ENCODE results near the gene PEX26. TPM values are rescaled to one million over a fixed set of nuclear protein-coding genes. Genes with fewer than 3 reads are reported as not detected.
"Not testable (repeated sequence)": the region's sequence is repeated elsewhere in the genome, so short reads cannot be mapped to it uniquely, and the experiment has no call there.

Gene PEX26
- total RNA-seq, 1 experiment from 2014 or later = 47.1 TPM

DNA sequence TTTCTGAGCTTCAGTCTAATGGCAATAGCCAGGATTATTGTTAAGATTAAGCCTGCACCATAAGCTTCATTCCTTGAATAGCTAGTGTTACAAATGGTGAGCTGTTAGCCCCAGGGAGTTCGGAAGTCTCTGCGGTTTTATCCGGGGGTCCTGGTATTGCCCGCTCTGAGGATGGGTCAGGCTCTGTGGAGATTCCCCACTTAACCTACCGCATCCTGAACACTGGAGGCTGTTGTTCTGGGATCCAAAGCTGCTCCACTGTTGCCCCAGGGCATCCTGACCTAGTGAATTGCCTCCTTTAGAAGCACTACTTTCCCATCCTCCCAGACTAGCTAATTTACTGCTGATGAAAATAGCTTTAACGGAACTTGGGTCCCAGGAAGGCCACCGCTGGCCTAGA, 14.5 kb upstream of the PEX26 start:
- DNase-seq (ENCODE audit: unreplicated experiment) = no peak

DNA sequence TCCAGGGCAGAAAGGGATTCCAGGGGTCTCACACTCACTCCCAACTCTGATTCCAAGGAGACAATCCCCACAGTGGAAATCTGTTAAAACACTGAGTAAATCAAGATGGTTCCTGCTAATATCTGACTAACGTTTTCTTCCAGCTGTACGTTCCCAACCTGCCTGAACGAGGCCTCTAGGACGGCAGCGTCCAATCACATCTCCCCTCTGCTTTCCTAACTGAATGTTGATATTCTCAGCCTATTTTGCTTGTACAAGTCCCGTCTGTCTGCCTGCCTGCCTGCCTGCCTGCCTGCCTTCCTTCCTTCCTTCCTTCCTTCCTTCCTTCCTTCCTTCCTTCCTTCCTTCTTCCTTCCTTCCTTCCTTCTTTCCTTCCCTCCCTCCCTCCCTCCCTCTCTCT, 14.1 kb upstream of the PEX26 start:
- H3K4me3 Mint-ChIP-seq (ENCODE audit: unreplicated experiment); DNase-seq (ENCODE audit: unreplicated experiment); H3K9me3 Mint-ChIP-seq (ENCODE audit: unreplicated experiment); BruUV-seq (replicated peaks); H3K36me3 Mint-ChIP-seq (ENCODE audit: insufficient read depth, unreplicated experiment); H3K27ac Mint-ChIP-seq (ENCODE audit: low read depth, unreplicated experiment); H3K27me3 Mint-ChIP-seq (ENCODE audit: insufficient read depth, unreplicated experiment); intact Hi-C loops (cut with micrococcal nuclease): not testable (repeated sequence)
- H3K4me1 Mint-ChIP-seq (ENCODE audit: insufficient read depth, unreplicated experiment) = peaks cover 27% of the 10 kb centered on the region
- ChIA-PET CTCF (interaction anchor here (0.6 to 6.4 kb wide), 7 partner anchors 9 to 312 kb away, joined by 3 to 67 read pairs (median 4); partner anchors contain the start of gene PEX26), POLR2A (interaction anchor here (0.6 to 1.5 kb wide), 4 partner anchors 12 to 219 kb away, joined by 3 to 6 read pairs (median 4); partner anchors contain the start of gene PEX26)

More for the DNA sequence above, 14.5 kb upstream of the PEX26 start:
- POLR2A ChIA-PET = interaction anchor here (0.6 to 1.5 kb wide), 3 partner anchors 13 to 219 kb away, joined by 3 to 6 read pairs (median 4); partner anchors contain the start of gene PEX26
- Mint-ChIP-seq H3K27me3 (ENCODE audit: insufficient read depth, unreplicated experiment) (no peaks in the 10 kb centered on the region), H3K4me3 (ENCODE audit: unreplicated experiment) (no peak overlapping the region), H3K27ac (ENCODE audit: low read depth, unreplicated experiment) (no peak overlapping the region), H3K9me3 (ENCODE audit: unreplicated experiment) (no peaks in the 10 kb centered on the region), H3K4me1 (ENCODE audit: insufficient read depth, unreplicated experiment) (peaks cover 27% of the 10 kb centered on the region), H3K36me3 (ENCODE audit: insufficient read depth, unreplicated experiment) (no peaks in the 10 kb centered on the region)
- CTCF ChIA-PET = interaction anchor here (0.6 to 6.4 kb wide), 8 partner anchors 10 to 312 kb away, joined by 3 to 67 read pairs (median 4); partner anchors contain the start of genes MICAL3 and PEX26
- intact Hi-C loops (cut with micrococcal nuclease) = no loop called here
- TF ChIP-seq, protein P1, sequence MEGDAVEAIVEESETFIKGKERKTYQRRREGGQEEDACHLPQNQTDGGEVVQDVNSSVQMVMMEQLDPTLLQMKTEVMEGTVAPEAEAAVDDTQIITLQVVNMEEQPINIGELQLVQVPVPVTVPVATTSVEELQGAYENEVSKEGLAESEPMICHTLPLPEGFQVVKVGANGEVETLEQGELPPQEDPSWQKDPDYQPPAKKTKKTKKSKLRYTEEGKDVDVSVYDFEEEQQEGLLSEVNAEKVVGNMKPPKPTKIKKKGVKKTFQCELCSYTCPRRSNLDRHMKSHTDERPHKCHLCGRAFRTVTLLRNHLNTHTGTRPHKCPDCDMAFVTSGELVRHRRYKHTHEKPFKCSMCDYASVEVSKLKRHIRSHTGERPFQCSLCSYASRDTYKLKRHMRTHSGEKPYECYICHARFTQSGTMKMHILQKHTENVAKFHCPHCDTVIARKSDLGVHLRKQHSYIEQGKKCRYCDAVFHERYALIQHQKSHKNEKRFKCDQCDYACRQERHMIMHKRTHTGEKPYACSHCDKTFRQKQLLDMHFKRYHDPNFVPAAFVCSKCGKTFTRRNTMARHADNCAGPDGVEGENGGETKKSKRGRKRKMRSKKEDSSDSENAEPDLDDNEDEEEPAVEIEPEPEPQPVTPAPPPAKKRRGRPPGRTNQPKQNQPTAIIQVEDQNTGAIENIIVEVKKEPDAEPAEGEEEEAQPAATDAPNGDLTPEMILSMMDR (IDR thresholded peaks at IDR 0.05; ENCODE audit: unreplicated experiment) = no peak
- BruUV-seq (replicated peaks) = no TSS peak

DNA sequence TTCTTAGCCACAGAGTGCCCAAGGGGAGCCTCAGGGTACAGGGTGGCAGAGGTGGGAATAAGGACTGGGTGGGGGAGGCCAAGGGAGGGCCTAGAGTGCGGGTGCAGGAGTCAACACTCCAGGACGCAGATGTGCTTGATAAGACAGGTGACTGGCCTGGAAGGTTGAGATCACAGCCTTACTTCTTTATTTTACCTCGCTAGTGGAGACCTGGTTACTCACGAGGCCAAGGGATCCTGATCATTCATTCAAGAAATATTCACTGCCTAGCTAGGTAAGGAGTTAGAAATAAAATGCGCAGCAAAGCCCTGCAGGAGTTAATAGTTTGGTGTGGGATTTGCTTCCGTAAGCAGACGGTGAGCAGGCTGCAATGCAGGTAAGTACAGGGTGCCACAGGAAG, 13.2 kb upstream of the PEX26 start:
- intact Hi-C loops (cut with micrococcal nuclease) = loop anchor here (5.0 kb wide), 1 partner anchor 32 kb away; no protein-coding TSS in a partner anchor
- ChIA-PET CTCF (interaction anchor here (0.6 to 6.4 kb wide), 5 partner anchors 12 to 234 kb away, joined by 3 to 67 read pairs (median 4); partner anchors contain the start of gene PEX26), POLR2A (interaction anchor here (0.8 to 1.0 kb wide), 3 partner anchors 9 to 41 kb away, joined by 3 read pairs; no protein-coding TSS in a partner anchor)
- TF ChIP-seq, protein P1 (IDR thresholded peaks at IDR 0.05; ENCODE audit: unreplicated experiment) = no peak
- DNase-seq (ENCODE audit: unreplicated experiment) = no peak
- H3K27ac Mint-ChIP-seq (ENCODE audit: low read depth, unreplicated experiment) = no peak overlapping the region
- no peaks in the 10 kb centered on the region for H3K9me3 Mint-ChIP-seq (ENCODE audit: unreplicated experiment)
- no peaks in the 10 kb centered on the region for H3K27me3 Mint-ChIP-seq (ENCODE audit: insufficient read depth, unreplicated experiment)
- H3K4me3 Mint-ChIP-seq (ENCODE audit: unreplicated experiment) = no peak overlapping the region
- no peaks in the 10 kb centered on the region for H3K36me3 Mint-ChIP-seq (ENCODE audit: insufficient read depth, unreplicated experiment)
- BruUV-seq (replicated peaks) = no TSS peak
- peaks cover 27% of the 10 kb centered on the region for H3K4me1 Mint-ChIP-seq (ENCODE audit: insufficient read depth, unreplicated experiment)

DNA sequence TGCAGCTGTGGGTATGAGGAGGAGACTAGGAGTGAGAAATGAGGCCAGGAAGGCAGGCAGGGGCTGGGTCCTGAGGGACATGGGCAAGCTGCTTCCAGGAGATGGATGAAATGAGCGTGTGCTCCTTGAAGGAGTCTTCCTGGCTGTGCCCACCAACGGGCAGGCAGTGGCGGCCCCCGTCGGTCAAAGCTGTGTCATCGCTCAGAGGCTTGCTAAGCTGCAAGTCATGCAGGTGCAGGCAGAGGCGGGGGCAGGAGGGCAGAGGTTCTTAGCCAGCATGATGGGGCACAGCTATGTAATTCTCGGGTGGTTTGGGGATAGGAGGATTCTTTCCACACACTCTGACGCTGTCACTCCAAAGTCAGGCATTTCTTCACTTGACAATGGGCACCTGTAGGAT, 12.5 kb upstream of the PEX26 start:
- H3K4me1 Mint-ChIP-seq (ENCODE audit: insufficient read depth, unreplicated experiment) = peaks cover 27% of the 10 kb centered on the region
- POLR2A ChIA-PET = interaction anchor here (0.8 to 1.7 kb wide), 4 partner anchors 9 to 42 kb away, joined by 3 to 6 read pairs (median 3); partner anchors contain the start of gene PEX26

More for the DNA sequence above, 12.5 kb upstream of the PEX26 start:
- no peak overlapping the region for H3K27ac Mint-ChIP-seq (ENCODE audit: low read depth, unreplicated experiment)
- no peaks in the 10 kb centered on the region for H3K9me3 Mint-ChIP-seq (ENCODE audit: unreplicated experiment)
- H3K27me3 Mint-ChIP-seq (ENCODE audit: insufficient read depth, unreplicated experiment) = no peaks in the 10 kb centered on the region
- CTCF ChIA-PET = interaction anchor here (0.6 to 6.4 kb wide), 6 partner anchors 11 to 235 kb away, joined by 3 to 67 read pairs (median 4); partner anchors contain the start of gene PEX26
- DNase-seq (ENCODE audit: unreplicated experiment) = no peak
- no TSS peak for BruUV-seq (replicated peaks)
- intact Hi-C loops (cut with micrococcal nuclease) = loop anchor here (5.0 kb wide), 1 partner anchor 33 kb away; no protein-coding TSS in a partner anchor
- TF ChIP-seq, protein P1 (IDR thresholded peaks at IDR 0.05; ENCODE audit: unreplicated experiment) = no peak
- H3K36me3 Mint-ChIP-seq (ENCODE audit: insufficient read depth, unreplicated experiment) = no peaks in the 10 kb centered on the region
- H3K4me3 Mint-ChIP-seq (ENCODE audit: unreplicated experiment) = no peak overlapping the region

All from MCF 10A (cell line).